ENCODE data around the gene MFN2.
A peak's percentile ranks its signal among the peaks of the same experiment; 100 is the strongest.
"Not testable (repeated sequence)": the region's sequence is repeated elsewhere in the genome, so short reads cannot be mapped to it uniquely, and the experiment has no call there.

The MFN2 gene

DNA sequence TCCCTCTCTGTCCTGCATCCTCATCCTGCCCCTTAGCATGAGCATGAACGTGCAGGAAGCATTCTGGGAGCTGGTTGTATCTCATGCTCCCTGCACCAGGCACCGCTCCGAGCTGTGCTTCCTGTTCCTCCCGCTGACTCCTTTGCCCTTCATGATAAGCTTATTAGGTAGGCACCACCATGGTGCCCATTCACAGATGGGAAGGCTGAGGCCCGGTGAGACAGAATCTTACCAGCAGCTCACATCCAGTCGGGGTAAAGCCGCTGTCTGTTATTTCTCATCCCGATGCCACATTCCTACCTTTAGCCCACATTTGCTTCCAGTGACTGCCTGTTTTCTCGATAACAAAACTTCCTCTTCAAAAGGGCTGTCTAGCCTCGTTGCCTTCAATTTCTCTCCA lies 46.3 kb downstream of the MFN2 start:
- no peak for DNase-seq (ENCODE audit: low read depth)

DNA sequence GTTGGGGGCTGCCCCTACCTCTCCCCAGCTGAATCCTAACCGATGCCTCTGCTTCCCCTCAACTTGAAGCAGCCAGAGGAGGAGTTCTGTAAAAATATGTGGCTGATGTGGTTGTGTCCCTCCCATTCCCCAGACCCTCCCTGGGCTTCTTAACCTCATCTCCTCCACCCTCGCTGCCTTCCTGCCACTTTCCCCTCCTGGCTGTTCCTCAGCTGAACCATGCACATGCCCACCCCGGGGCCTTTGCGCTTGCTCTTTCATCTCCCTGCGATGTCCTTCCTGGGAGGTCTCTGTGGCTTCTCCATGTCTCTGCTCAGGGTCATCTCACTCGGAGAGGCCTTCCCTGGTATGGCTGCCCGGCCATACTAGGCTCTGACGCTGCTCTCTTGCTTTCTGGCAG lies 48.0 kb downstream of the MFN2 start:
- DNase-seq (ENCODE audit: low read depth): no peak

DNA sequence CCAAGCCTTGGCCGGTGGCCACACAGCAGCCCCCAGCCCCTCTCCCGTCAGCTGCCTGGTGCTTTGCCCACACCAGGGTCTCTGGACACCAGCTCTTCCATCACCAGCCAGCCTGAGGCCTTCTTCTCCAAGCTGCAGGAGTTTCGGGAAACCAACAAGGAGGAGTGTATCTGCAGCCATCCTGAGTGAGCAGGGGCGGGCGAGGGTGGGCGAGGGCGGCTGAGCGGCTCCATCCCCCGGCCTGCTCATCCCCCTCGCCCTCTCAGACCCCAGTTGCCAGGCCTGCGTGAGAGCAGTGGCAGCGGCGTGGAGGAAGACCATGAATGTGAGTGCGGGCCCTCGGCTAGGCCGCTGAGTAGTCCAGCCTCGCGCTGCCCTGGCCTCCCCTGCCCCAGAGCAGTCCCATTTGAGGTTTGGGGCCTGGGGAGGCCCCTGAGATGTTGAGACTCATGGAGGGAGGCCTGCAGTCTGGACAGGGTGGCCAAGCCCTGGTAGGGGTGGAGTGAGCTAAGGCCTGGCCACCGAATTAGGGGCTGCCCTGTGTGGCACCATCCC lies 48.8 kb downstream of the MFN2 start:
- DNase-seq (ENCODE audit: low read depth): no peak

DNA sequence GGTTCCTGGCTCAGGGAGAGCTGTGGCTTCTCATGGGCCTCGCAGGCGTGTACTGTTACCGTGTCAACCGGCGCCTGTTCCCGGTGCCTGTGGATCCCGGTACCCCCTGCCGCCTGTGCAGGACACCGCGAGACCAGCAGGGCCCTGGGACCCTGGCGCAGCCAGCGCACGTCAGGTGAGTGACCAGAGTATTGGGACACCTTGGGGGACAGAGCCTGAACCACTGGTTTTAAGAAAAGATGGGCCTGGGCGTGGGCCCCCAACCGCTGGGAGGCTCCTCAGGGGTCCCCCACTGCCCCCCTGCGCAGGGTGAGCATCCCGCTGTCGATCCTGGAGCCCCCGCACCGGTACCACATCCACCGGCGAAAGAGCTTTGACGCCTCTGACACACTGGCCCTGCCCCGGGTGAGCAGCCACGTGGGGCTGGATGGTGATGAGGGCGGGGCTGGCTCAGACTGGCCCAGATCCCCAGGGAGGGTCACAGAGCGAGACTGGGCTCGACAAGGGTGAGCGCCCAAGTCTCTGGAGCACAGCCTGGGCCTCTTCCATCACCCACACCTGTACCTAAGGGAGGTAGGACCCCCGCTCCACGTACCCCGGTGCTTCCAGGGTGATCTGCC lies 49.6 kb downstream of the MFN2 start:
- no peak for DNase-seq (ENCODE audit: low read depth)

DNA sequence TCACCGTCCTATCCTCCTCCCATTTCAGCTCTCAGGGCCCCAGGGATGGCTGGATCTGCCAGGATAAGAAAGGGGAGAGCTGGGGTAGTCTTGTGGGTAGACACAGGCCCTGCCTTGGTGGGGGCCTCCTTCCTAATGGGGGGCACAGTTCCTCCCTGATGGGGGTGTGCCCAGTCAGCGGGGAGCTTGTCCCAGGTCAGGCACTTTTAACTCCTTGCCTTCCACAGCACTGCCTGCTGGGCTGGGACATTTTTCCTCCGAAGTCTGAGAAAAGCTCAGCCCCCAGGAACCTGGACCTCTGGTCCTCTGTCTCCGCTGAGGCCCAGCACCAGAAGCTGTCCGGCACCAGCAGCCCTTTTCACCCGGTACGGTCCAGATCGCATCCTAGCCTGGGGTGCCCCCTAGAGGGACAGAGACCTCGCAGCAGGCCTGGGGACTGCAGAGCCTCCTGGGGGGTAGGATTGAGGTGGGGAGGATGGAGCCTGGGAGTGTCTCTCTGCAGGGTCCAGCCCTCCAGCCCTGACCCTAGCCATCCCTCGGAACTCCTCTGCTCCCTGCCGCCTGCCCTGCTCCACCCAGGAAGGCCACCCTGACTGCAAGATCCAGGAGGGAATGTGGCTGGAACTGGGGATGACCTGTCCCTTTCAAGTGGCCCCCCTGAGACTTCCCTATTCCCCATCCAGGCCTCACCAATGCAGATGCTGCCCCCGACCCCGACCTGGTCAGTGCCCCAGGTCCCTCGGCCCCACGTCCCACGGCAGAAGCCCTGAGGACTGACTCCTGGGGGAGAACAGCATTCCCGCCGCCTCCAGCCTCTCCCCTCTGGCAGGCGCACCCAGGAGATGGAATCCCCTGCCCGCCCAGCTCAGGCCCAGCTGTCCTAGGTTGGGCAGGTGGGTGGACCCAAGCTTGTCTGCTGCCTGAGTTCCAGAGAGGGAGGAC lies 51.1 kb downstream of the MFN2 start:
- no peak for DNase-seq (ENCODE audit: low read depth)

DNA sequence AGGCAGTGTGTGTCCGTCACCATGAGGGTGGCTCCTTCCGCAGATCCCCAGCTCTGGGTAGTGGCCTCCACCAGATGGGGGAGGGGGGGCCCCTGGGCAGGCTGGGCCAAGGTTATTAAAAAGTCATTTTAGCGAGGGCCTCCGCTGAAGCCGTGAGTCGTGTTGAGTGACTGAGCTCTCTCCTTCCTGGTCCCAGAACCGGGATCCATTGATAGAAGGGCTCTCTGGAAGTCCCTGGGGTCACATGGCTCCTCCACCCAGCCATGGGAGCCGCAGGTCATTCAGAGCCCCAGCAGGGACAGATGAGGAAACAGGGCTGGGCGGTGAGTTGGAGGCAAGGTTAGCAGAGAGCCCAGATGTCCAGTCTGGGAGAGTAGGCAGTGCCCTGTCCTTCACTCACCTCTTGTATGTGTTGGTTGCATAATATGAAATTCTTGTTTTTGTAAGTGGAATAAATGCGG lies 51.9 kb downstream of the MFN2 start:
- DNase-seq (ENCODE audit: low read depth): no peak

DNA sequence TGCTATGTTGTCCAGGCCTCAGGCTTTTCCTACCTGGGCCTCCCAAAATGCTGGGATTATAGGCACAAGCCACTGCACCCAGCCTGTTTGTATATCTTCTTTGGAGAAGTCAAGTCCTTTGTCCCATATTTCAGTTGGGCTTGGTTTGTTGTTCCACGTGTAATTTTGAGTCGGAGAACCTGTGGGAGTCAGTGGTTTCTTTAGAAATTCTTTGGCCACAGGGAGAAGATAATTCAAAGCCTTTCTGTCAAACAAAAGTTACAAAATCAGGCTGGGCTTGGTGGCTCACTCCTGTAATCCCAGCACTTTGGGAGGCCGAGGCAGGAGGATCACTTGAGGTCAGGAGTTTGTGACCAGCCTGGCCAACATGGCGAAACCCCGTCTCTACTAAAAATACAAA lies 53.2 kb downstream of the MFN2 start:
- not testable (repeated sequence) for DNase-seq (ENCODE audit: low read depth)

DNA sequence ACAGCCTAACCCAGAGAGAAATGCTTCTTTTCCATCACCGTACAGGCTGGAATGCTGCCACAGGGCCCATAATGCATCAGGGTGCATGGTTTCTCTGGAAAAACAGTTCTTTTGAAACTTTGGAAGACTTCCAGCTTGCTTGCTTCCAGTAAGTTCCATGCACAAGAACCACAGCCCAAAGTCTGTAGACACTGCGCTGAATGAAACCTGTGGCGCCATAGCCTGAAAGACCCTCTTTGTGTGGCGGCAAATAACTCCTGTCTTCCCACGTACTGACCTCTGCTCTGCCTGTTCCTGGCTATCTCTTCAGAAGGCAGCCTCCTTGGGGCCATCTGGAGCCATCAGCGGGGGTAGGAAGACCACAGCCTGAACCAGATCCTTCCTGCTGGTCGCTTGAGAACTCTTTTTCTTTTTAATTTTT lies 54.1 kb downstream of the MFN2 start:
- no peak for DNase-seq (ENCODE audit: low read depth)

DNA sequence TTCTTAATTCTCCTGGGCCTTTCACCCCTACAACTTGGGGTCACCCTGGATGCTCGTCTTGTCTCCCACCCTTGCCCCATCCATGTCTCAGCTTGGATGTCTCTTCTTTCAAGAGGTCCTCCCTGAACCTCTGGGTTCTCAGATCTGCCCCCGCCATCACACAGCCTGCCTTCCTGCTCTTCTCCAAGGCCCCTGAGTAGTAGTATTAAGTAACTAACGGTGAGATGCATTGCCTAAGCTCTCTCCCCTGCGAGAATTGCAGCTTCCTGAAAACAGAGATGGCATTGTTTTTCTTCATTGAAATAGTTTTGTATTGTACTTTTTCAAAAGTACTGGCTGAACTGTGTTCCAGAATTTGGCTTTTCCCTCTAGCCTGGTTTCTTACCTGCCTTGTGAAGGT lies 55.1 kb downstream of the MFN2 start:
- no peak for DNase-seq (ENCODE audit: low read depth)

DNA sequence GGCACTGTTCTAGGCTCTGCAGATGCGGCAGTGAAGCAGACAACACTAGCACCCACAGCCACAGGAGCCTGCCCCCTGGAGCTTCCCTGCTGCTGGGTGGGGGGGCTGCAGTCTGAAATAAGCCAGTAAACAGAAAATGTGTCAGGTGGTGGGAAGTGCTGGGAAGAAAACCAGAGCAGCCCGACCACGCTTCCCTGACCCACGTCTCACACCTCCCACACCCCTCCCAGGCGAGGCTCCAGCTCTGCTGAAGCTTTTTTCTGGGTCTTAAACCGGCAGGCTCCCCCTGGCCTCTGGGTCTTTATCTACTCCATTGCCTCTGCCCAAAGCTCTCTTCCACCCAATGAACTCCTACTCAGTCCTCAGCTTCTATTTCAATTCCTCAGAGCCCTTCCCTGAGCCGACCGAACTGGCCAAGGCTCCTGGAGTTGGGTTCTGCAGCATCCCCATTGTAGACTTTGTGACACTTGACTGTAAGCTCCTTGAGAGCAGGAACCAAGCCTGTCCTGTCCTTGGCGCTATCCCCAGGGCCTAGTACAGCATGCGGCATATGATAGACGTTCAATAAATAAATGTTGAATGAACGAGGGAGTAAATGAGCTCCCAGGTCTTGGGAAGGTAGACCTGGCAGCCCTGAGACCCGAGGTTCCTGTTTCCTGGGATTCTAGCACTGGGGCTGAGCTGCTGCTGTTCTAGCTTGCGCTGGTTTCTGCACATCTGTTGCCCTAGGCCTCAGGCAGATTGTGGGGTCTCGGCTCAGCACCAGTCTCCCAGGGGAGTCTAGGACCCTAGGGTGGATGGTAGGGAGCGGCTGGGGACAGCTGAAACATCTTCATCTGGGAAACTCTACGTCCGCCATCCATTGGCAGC lies 57.5 kb downstream of the MFN2 start:
- DNase-seq (ENCODE audit: low read depth): no peak

DNA sequence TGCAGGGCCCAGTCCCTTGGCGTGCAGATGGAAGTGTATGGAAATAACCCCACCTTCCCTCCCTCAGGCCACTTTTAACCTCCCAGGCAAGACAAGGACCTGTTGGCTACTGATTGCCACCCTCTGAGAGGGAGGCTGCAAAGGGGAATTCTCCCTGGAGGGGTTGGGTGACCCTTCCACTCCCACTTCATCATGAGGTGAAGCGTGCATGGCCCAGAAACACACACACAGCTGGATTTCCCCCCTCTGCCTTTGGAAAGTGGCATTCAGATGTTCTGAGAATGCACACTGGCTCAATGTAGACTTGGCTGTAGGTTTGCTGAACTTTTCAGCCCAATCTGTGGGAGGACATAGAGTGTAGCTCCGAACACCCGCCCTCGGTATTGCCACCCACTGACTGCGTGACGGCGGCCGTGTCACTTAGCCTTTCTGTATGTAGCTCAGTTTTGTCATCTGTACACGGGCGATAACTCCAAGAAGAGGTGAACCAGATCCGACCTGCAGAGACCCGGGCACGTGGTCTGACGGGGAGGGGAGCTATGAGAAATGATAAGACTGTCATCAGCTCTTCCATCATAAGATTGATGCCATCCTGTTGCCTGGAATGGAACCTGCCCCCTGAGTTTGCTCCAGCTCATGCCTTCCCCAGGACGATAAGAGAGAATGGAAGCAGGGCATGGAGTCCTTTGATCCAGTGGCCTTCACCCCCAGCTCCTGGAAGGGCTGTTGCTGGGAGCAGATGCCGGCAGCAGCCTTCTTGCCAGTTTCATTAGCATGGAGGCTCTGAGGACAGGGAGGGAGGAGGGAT lies 58.3 kb downstream of the MFN2 start:
- no peak for DNase-seq (ENCODE audit: low read depth)

DNA sequence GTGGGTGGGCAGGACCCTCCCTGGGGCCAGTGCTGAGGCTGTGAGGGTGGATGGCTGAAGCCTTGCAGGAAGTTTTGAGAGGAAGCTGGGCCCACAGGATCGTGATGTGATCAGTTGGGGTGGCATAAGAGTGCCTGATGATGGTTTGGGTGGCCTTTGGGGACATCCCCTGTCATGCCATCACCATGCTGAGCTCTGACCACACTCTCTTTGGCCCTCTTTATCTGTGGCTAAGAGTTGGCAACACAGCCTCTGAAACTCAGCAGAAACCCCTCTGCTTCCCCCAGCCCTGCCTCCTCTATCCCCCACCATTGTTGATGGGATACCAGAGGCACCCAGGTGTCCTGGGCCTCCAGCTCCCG lies 58.9 kb downstream of the MFN2 start:
- DNase-seq (ENCODE audit: low read depth): no peak

DNA sequence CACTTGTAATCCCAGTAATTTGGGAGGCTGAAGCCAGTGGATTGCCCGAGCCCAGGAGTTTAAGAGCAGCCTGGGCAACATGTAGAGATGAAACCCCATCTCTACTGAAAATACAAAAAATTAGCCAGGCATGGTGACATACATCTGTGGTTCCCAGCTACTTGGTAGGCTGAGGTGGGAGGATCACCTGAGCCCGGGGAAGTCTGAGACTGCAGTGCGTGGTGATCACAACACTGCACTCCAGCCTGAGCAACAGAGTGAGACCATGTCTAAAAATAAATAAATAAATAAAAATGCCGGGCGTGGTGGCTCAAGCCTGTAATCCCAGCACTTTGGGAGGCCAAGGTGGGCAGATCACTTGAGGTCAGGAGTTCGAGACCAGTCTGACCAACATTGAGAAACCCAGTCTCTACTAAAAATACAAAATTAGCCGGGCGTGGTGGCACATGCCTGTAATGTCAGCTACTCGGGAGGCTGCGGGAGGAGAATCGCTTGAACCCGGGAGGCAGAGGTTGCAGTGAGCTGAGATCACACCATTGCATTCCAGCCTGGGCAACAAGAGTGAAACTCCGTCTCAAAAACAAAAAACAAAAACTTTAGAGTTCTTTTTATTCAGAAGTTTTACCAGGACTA lies 59.7 kb downstream of the MFN2 start:
- not testable (repeated sequence) for DNase-seq (ENCODE audit: low read depth)

DNA sequence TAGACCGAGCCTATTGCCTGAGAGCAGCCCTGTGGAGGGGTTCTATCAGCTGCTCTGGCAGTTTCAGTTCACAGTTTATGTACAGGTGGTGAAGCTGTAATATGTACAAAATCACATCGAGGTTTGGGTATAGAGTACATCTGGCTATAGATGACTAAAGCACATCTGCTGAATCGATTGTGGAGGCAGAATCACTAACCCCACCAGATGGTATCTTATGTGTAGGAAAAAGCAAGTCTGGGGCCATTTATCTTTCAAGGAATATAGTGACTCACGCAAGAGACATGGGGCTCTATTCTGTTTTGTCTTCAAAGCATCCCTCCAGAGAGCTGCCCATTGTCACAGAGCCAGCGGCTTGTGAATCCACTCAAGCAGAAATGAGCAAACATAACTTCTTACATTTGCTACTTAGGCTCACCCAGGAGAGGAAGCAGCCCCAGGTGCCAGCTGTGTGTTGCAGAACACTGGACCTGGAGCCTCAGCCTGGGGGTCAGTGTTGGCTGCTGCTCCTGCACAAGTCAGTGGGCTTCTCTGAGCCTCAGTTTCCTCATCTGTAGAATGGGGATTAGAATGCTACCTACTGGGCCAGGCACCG lies 60.3 kb downstream of the MFN2 start:
- peak; percentile 98 for DNase-seq (ENCODE audit: low read depth)

DNA sequence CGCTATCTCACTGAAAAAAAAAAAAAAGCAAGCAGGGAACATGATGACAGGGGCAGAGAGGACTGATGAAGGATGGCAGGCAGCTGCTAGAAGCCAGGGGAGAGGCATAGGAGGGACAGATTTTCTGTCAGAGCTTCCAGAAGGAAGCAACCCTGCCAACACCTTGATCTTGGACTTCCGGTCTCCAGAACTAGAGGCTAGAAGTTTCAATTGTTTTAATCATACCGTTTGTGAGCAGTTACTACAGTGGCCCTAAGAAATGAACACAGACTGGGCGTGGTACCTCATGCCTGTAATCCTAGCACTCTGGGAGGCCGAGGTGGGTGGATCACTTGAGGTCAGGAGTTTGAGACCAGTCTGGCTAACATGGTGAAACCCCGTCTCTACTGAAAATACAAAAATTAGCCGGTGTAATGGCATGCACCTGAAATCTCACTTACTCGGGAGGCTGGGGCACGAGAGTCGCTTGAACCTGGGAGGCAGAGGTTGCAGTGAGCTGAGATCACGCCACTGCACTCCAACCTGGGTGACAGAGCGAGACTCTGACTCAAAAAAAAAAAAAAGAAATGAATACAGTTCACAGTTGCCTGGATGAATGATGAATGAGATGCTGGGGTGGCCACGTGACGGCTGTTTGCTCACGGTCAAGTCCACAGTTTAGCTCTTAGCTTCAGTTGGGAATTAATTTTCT lies 64.1 kb downstream of the MFN2 start:
- not testable (repeated sequence) for DNase-seq (ENCODE audit: low read depth)

DNA sequence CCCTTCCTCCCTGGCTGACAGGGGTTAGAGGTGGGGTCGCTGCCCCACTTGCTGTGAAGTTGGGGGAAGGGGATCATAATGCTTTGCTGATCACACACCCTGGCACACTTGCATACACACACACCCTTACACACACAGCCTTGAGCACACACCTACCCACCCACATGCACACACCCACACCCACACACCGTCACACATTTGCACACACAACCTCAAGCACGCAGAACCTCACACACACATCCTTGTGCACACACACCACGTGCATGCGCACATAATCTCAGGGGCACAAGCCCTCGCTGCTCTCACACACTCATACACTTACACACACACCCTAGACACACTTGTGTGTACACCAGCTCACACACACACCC lies 66.5 kb downstream of the MFN2 start:
- DNase-seq (ENCODE audit: low read depth): no peak

DNA sequence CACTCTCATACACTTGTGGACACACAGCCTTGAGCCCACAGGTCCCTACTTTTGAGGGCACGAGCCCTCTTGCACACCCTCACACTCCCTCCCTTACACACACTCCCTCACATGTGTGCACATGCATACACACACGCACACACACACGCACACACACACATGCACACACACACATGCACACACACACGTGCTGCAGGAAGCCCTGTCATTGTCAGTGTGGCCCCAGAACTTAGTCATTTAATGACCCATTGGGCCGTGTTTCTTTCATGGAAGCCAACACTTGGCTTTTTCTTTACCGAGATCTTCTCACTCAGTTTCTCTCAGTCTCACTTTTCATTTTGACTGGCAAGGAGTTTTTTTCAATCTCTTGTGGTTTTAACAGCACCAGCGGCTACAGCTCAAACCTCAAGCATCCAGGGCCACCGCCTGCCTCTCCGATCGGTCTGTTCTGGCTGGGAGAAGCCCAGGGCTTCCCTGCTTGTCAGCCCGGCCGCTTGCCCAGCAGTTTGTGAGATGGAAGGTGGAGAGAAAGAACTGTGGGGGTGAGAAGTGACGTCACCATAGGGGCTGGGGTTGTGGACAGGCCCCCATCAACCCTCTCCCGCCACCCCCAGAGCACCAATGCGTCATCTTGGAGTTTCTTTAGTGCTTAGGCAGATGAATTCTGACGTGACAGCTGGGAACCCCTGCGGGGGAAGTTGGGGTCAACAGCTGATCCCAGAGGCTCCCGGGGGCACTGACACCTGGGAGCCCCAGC lies 67.1 kb downstream of the MFN2 start:
- no peak for DNase-seq (ENCODE audit: low read depth)

DNA sequence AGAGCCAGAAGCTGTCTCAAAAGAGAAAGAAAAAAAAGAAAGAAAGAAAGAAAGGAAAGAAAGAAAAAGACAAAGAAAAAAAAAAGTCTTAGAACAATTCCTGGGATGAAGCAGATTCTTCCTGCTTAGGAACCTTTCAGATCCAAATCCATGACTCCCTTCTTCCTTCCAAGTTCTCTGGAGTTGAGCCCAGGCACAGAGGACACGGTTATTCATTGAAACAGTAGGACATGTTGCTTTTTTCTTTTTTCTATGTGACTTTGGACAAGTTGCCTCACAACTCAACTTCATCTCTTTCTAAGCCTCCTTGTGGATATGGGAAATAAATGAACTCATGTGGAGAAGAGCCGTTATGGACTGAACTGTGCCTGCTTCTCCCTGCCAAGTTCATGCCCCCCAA lies 68.1 kb downstream of the MFN2 start:
- DNase-seq (ENCODE audit: low read depth): no peak

DNA sequence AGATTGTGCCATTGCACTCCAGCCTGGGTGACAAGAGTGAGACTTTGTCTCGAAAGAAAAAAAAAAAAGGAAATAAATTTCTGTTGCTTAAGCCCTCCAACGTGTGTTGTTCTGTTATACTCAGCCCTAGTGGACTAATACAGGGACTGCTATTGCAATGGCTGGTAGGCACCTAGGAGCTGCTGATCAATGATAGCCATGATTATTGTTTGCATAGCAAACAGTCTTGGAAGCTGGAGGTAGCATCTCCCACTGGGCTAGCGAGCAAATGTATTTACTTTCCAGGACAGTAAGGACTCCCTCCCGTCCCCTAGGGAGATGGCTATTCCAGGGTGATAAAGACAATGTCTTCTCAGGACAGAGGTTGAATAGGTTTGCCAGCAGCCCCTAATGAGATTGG lies 69.4 kb downstream of the MFN2 start:
- DNase-seq (ENCODE audit: low read depth): no peak
